Progenitor cell of endocrine pancreas (in vitro differentiated cells): ENCODE results near the gene EMP3. TPM values are rescaled to one million over a fixed set of nuclear protein-coding genes. Genes with fewer than 3 reads are reported as not detected.

Experiments used
- DNase-seq: peaks from one replicate; pipeline ENCODE4 v3.0.0; 2021; ENCODE audit warnings: low spot score; ENCODE audit not compliant: unreplicated experiment
- H3K27ac Mint-ChIP-seq: 2 replicates; pipeline ENCODE4 v1.8.0; 2021; ENCODE audit warnings: mild to moderate bottlenecking, moderate library complexity, mixed read lengths
- H3K27me3 Mint-ChIP-seq: 2 replicates; pipeline ENCODE4 v1.8.0; 2021; ENCODE audit warnings: mixed read lengths
- H3K36me3 Mint-ChIP-seq: 2 replicates; pipeline ENCODE4 v1.8.0; 2022; ENCODE audit warnings: mixed read lengths; ENCODE audit not compliant: insufficient read depth
- H3K4me1 Mint-ChIP-seq: 2 replicates; pipeline ENCODE4 v1.8.0; 2021; ENCODE audit warnings: low read depth, mixed read lengths
- H3K4me3 Mint-ChIP-seq: 2 replicates; pipeline ENCODE4 v1.8.0; 2021; ENCODE audit warnings: low read depth, mild to moderate bottlenecking, moderate library complexity, mixed read lengths
- H3K9me3 Mint-ChIP-seq: 2 replicates; pipeline ENCODE4 v1.8.0; 2021; ENCODE audit warnings: low read depth, mixed read lengths
- total RNA-seq: library from RNA; stranded (reverse); gene quantifications from 2 replicates; pipeline ENCODE4 v1.2.1, GENCODE V29; 2021
- TF ChIP-seq, protein P1 (sequence below): fragments of 200-600 bp; sonication (generic); IDR thresholded peaks from one replicate; pipeline ENCODE4 v1.5.0; 2021; ENCODE audit warnings: antibody characterized with exemption, mild to moderate bottlenecking; ENCODE audit not compliant: unreplicated experiment

EMP3 gene
- total RNA-seq, 1 donor from 2014 or later: 2.9 TPM

DNA sequence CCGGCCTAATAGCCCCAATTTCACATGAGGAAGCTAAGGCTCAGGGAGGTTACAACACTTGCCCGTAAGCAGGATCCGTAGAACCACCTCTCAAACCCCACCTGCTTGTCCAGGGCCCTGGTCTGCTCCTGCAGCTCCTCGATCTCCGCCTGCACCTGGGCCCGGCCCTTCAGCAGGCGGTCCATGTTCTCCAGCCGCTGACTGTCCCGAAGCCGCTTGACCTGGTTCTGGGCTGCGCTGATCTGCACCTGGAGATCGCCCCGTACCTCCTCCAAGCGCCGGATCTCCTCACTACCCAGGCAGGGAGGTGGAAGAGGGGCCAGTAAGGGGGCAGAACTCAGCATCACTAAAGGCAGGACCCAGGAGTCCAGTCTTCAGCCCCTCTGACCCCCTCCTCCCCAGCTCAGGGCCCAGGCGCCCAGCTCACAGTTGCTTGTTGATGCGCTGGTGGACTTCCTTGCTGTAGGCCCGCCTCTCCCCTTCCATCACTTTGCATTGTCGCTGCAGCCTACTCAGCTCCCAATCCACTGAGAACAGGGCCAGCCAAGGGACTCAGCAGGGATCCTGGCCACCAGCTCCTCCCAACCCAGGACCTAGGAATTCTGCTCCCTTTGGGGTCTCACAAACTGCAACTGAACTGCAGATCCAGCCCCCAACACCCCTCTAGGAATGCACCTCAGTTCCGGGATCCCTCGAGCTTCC, 6.9 kb upstream of the EMP3 start:
- H3K27ac Mint-ChIP-seq: no peak overlapping the region
- peaks cover 6% of the 10 kb centered on the region for H3K4me1 Mint-ChIP-seq
- no peak for DNase-seq
- H3K9me3 Mint-ChIP-seq: no peaks in the 10 kb centered on the region
- no peaks in the 10 kb centered on the region for H3K36me3 Mint-ChIP-seq
- H3K27me3 Mint-ChIP-seq: peaks cover 4% of the 10 kb centered on the region
- H3K4me3 Mint-ChIP-seq: no peak overlapping the region
- TF ChIP-seq, protein P1, sequence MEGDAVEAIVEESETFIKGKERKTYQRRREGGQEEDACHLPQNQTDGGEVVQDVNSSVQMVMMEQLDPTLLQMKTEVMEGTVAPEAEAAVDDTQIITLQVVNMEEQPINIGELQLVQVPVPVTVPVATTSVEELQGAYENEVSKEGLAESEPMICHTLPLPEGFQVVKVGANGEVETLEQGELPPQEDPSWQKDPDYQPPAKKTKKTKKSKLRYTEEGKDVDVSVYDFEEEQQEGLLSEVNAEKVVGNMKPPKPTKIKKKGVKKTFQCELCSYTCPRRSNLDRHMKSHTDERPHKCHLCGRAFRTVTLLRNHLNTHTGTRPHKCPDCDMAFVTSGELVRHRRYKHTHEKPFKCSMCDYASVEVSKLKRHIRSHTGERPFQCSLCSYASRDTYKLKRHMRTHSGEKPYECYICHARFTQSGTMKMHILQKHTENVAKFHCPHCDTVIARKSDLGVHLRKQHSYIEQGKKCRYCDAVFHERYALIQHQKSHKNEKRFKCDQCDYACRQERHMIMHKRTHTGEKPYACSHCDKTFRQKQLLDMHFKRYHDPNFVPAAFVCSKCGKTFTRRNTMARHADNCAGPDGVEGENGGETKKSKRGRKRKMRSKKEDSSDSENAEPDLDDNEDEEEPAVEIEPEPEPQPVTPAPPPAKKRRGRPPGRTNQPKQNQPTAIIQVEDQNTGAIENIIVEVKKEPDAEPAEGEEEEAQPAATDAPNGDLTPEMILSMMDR: no peak

DNA sequence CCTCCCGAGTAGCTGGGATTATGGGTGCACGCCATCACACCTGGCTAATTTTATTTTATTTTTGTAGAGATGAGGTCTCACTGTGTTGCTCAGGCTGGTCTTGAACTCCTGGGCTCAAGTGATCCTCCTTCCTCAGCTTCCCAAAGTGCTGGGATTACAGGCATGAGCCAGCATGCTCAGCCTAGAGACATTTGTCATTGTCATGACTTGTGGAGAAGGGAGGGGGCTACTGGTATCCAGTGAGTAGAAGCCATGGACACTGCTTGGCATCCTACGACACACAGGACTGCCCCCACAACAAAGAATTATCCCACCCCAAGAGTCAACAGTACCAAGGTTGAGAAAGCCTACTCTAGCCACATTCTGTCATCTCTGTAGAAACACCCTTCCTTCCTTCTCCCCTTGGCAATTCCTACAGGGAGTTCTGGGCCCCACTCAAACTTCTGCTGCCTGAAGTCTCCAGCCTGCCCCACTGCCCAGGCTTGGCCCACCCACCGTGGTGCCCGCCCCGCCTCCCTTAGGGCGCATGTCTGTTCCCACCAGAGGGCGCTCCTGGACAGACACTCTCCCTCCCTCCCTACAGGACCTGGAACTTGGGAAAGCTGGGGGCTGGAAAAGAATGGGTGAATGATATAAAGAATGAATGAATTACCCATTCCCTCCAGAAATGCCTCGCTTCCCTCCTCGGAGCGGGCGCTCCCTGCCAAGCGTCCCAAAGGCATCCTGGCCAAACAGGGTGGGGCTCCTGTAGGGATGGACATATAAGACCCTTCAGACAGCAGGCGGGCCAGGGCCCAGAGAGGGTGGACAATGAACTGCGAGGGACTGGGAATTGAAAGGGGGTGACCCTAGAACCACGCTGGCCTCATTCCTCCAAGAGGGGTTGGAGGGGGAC, 5.5 kb upstream of the EMP3 start:
- peaks cover 8% of the 10 kb centered on the region for H3K27me3 Mint-ChIP-seq
- peak overlapping the region; percentile 85 for H3K4me3 Mint-ChIP-seq
- no peaks in the 10 kb centered on the region for H3K36me3 Mint-ChIP-seq
- H3K27ac Mint-ChIP-seq: no peak overlapping the region
- TF ChIP-seq, protein P1: peak; percentile 68
- peak; percentile 59 for DNase-seq
- no peaks in the 10 kb centered on the region for H3K9me3 Mint-ChIP-seq
- H3K4me1 Mint-ChIP-seq: peaks cover 6% of the 10 kb centered on the region

DNA sequence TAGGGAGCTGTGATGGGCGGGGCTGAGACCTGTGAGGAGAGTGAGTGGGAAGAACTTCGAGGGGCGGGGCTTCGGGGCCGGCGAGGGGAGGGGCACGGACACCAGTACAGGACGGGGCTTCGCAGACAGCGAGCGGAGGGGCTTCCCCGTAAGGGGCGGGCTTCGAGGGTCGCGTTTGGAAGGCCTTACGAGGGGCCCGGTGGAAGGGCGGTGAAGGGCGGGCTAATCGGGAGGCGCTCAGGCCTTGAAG, 4.1 kb upstream of the EMP3 start:
- H3K4me1 Mint-ChIP-seq: peaks cover 9% of the 10 kb centered on the region
- H3K27ac Mint-ChIP-seq: peak overlapping the region; percentile 95
- H3K36me3 Mint-ChIP-seq: no peaks in the 10 kb centered on the region
- TF ChIP-seq, protein P1: no peak
- H3K9me3 Mint-ChIP-seq: no peaks in the 10 kb centered on the region
- H3K4me3 Mint-ChIP-seq: peak overlapping the region; percentile 85
- H3K27me3 Mint-ChIP-seq: peaks cover 16% of the 10 kb centered on the region
- peak; percentile 91 for DNase-seq

DNA sequence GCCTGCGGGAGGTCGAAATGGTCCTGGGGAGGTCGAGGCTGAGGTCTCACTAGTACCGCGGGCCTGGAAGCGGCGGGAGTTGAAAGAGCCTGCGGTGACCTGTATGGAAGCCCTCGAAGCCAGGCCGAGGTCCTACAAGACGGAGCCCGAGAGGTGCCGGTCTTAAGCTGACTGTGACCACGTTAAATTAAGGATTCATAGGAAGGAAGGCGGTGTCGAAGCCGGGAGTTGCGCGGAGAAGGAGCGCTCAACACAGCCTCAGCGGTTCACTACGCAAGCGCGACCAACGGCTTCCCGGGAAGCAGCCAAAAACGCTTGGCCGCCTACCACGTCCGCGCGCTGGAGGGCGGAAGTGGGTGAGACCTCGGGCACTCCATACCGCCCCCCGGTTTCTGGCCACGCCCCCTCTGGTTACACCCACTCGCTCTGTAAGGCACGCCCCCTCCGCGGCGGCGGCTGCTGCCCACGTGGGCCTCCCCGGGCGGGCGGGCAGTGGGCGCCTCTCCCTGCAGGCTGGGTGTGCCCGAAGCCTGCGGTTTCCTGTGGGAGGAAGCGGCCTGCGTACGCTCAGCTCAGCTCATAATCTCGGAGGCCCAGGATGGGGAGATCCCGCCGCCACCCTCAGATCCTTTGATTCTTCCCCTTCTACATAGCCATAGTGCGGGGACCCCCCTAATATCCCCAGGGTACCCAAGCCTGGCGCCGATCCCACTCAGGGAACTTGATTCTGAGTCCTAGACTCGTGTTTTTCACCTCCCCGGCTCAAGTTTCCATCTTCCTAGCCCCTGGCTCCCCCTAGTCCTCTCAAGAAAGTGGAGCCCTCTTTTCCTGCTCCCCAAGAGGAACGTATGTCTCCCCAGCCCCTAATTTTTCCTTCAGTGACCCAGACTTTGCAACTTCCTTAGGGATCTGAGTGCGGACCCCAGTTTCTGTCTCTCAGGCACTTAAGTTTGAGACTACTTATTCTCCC, 3.4 kb upstream of the EMP3 start:
- no peaks in the 10 kb centered on the region for H3K9me3 Mint-ChIP-seq

More for the DNA sequence above, 3.4 kb upstream of the EMP3 start:
- H3K27ac Mint-ChIP-seq: peak overlapping the region; percentile 95
- peaks cover 9% of the 10 kb centered on the region for H3K4me1 Mint-ChIP-seq
- no peaks in the 10 kb centered on the region for H3K36me3 Mint-ChIP-seq
- peak; percentile 96 for DNase-seq
- TF ChIP-seq, protein P1: peak; percentile 32
- peaks cover 16% of the 10 kb centered on the region for H3K27me3 Mint-ChIP-seq
- peak overlapping the region; percentile 85 for H3K4me3 Mint-ChIP-seq
